ENCODE measurements around the gene TNIK. TPM values are rescaled to one million over a fixed set of nuclear protein-coding genes. Genes with fewer than 3 reads are reported as not detected.

The TNIK gene
- total RNA-seq, 2 donors from 2014 or later: 9.0 to 11.6 TPM

DNA sequence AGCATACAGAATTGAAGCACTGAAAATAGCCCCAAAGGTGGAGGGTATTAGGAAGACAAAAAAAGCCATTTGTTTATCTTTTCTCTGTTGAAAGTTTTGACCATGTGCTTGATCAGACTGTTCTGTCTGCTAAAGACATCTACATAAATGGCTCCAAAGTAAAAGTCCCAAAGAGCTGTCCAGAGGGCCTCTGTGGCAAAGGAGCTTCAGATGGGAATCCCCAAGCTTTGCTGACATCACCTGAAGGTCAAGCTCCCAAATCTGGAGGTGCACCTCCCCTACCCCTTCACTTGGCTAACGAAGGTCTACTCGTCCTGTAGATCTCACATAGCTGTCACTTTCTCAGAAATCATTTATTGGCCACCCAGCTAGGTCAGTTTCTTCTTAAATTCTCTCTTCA is 239.1 kb downstream of the TNIK start:
- no peaks in the 10 kb centered on the region for H3K27me3 ChIP-seq
- no peaks in the 10 kb centered on the region for H3K9me3 ChIP-seq
- no peaks in the 10 kb centered on the region for H3K4me1 ChIP-seq
- no peak overlapping the region for H3K4me3 ChIP-seq
- H3K27ac ChIP-seq: no peak overlapping the region
- H3K36me3 ChIP-seq: no peaks in the 10 kb centered on the region
- TF ChIP-seq, protein P1, sequence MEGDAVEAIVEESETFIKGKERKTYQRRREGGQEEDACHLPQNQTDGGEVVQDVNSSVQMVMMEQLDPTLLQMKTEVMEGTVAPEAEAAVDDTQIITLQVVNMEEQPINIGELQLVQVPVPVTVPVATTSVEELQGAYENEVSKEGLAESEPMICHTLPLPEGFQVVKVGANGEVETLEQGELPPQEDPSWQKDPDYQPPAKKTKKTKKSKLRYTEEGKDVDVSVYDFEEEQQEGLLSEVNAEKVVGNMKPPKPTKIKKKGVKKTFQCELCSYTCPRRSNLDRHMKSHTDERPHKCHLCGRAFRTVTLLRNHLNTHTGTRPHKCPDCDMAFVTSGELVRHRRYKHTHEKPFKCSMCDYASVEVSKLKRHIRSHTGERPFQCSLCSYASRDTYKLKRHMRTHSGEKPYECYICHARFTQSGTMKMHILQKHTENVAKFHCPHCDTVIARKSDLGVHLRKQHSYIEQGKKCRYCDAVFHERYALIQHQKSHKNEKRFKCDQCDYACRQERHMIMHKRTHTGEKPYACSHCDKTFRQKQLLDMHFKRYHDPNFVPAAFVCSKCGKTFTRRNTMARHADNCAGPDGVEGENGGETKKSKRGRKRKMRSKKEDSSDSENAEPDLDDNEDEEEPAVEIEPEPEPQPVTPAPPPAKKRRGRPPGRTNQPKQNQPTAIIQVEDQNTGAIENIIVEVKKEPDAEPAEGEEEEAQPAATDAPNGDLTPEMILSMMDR (IDR thresholded peaks at IDR 0.05): no peak
- DNase-seq (ENCODE audit: low spot score): no peak

- DNase-seq (ENCODE audit: low spot score): no peak
- Histone ChIP-seq H3K4me1 (no peaks in the 10 kb centered on the region), H3K9me3 (no peaks in the 10 kb centered on the region), H3K36me3 (no peaks in the 10 kb centered on the region), H3K27me3 (no peaks in the 10 kb centered on the region), H3K4me3 (no peak overlapping the region), H3K27ac (no peak overlapping the region)
- TF ChIP-seq, protein P1 (IDR thresholded peaks at IDR 0.05): no peak
These were observed 240.9 kb downstream of the TNIK start for GRCh38 chr3:171219258-171219657.

GRCh38 chr3:171218069-171218468 is 242.1 kb downstream of the TNIK start:
- Histone ChIP-seq H3K4me1 (no peaks in the 10 kb centered on the region), H3K36me3 (no peaks in the 10 kb centered on the region), H3K9me3 (no peaks in the 10 kb centered on the region), H3K4me3 (no peak overlapping the region), H3K27me3 (no peaks in the 10 kb centered on the region), H3K27ac (no peak overlapping the region)
- no peak for DNase-seq (ENCODE audit: low spot score)
- TF ChIP-seq, protein P1 (IDR thresholded peaks at IDR 0.05): no peak

DNA sequence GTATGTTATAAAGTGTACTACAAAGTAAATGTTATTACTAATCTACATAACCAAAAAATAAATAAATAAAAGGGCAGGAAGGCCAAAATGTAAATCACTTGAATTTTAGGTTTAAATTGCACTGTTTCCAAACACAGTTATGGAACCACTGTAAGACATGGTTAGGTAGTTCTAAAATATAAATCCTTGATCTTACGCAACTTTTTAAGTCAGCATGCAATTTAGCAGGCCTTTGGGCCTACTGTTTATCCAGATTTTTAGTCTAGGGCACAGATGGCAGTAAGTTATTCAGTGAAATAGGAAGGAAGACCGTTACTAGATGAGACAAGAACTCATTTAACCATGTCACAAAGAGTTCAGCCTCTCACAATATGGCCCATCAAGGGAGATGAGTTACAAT is 246.3 kb downstream of the TNIK start:
- DNase-seq (ENCODE audit: low spot score): no peak
- H3K27ac ChIP-seq: no peak overlapping the region
- H3K9me3 ChIP-seq: no peaks in the 10 kb centered on the region
- TF ChIP-seq, protein P1 (IDR thresholded peaks at IDR 0.05): no peak
- no peaks in the 10 kb centered on the region for H3K36me3 ChIP-seq
- H3K4me1 ChIP-seq: no peaks in the 10 kb centered on the region
- no peak overlapping the region for H3K4me3 ChIP-seq
- H3K27me3 ChIP-seq: no peaks in the 10 kb centered on the region

DNA sequence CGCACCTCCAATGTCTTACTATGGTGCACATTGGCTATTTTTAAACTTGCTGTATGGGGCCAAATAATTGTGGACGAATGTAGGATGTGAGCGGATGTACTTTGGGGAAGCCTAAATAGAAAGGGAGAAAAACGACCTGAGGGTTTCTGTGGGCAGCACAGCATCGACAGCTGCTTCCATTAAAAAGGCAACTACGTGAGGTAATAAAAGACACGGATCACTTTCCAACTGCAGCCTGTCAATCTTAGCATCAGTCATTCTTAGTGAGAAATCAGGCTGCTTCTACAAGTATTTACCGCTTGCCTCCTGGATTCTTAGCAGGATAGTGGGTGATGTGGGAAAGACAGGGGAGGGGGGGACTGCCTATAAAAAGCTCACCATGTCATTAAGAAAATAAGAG is 247.0 kb downstream of the TNIK start:
- no peaks in the 10 kb centered on the region for H3K27me3 ChIP-seq
- DNase-seq (ENCODE audit: low spot score): no peak
- TF ChIP-seq, protein P1 (IDR thresholded peaks at IDR 0.05): no peak
- H3K9me3 ChIP-seq: no peaks in the 10 kb centered on the region
- no peaks in the 10 kb centered on the region for H3K36me3 ChIP-seq
- no peak overlapping the region for H3K27ac ChIP-seq
- H3K4me3 ChIP-seq: no peak overlapping the region
- H3K4me1 ChIP-seq: no peaks in the 10 kb centered on the region

- Histone ChIP-seq H3K27me3 (no peaks in the 10 kb centered on the region), H3K9me3 (no peaks in the 10 kb centered on the region), H3K36me3 (no peaks in the 10 kb centered on the region), H3K4me1 (no peaks in the 10 kb centered on the region), H3K4me3 (no peak overlapping the region), H3K27ac (no peak overlapping the region)
- TF ChIP-seq, protein P1 (IDR thresholded peaks at IDR 0.05): no peak
- DNase-seq (ENCODE audit: low spot score): no peak
These were observed 247.6 kb downstream of the TNIK start for GRCh38 chr3:171212648-171213047.

Measured in right atrium auricular region (tissue), 2 donors.